ENCODE data around the gene AKT1S1.

- no peak for TF ChIP-seq POLR2A (IDR thresholded peaks at IDR 0.05; ENCODE audit: low read depth, low read length)
- no peak for TF ChIP-seq TAF1 (IDR thresholded peaks at IDR 0.05; ENCODE audit: low read depth, low read length)
Observed at GRCh38 chr19:49858088-49858985, 18.8 kb downstream of the AKT1S1 start.

Data from GM12891 (cell line).